HG03565 (cell line): ENCODE data around the gene CDH16.
"Not testable (repeated sequence)": the region's sequence is repeated elsewhere in the genome, so short reads cannot be mapped to it uniquely, and the experiment has no call there.

Experiments
- ATAC-seq: cut with Tn5 transposase; IDR thresholded peaks from one replicate; pipeline ENCODE4 v1.9.1; 2021; ENCODE audit warnings: mild to moderate bottlenecking, moderate library complexity; ENCODE audit not compliant: unreplicated experiment

CDH16 gene, protein sequence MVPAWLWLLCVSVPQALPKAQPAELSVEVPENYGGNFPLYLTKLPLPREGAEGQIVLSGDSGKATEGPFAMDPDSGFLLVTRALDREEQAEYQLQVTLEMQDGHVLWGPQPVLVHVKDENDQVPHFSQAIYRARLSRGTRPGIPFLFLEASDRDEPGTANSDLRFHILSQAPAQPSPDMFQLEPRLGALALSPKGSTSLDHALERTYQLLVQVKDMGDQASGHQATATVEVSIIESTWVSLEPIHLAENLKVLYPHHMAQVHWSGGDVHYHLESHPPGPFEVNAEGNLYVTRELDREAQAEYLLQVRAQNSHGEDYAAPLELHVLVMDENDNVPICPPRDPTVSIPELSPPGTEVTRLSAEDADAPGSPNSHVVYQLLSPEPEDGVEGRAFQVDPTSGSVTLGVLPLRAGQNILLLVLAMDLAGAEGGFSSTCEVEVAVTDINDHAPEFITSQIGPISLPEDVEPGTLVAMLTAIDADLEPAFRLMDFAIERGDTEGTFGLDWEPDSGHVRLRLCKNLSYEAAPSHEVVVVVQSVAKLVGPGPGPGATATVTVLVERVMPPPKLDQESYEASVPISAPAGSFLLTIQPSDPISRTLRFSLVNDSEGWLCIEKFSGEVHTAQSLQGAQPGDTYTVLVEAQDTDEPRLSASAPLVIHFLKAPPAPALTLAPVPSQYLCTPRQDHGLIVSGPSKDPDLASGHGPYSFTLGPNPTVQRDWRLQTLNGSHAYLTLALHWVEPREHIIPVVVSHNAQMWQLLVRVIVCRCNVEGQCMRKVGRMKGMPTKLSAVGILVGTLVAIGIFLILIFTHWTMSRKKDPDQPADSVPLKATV

DNA sequence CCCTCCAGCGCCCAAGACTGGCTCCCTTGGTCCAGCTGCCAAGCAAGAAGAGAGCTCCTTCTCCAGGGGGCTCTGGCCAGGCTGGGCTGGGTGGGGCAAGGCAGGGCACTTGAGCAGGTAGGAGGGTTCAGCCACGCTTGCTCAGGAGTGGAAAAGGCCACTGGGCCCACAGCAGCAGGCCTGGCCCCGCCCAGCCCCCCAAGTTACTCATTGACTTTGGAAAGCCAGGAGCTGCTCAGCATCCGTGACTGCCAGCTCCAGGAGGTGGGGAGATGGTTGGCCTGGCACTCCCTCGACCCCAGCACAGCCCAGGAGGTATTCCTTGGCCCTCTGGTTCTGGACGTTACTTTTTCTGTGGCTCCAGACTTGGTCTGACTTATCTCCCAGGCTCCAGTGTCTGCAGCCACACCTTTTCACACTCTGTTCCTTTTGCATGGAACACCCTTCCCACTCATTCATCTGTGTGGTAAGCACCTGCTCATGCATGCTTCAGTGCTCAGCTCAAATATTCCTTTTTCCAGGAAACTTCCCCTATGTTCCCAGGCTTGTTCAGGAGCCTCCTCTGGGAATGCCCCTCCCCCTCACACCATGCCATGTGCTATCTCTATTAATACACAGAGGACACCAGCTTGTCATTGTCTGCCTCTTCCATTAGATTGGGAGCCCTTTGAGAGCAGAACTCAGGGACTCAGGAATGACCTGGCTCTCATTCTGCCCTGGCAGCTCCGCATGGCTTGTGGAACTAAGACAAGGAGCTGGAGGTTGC is at the start of gene CDH16:
TSS of gene CDH16 (minus strand) at position 83 of the 766 bp plus-strand sequence. CDS start 820 bp downstream, outside the sequence.
- ATAC-seq = no peak

DNA sequence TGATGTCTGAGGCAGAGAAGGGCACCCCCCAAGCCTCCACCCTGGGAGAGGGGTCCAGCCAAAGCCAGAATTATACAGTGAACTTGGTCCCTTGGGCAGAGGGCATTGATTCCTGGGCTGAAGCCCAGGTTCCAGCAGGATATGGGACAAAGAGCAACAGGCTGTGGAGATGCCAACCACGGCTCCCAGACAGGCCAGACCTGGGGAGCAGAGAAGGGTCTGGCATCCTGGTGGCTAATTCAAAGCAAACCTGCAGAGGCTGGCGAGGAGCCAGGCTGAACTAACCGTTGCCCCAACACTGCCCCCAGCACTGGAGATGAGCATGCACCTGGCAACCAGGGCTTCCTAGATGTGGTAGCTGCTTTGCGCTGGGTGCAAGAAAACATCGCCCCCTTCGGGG is 45.4 kb upstream of the CDH16 start:
- ATAC-seq = no peak

DNA sequence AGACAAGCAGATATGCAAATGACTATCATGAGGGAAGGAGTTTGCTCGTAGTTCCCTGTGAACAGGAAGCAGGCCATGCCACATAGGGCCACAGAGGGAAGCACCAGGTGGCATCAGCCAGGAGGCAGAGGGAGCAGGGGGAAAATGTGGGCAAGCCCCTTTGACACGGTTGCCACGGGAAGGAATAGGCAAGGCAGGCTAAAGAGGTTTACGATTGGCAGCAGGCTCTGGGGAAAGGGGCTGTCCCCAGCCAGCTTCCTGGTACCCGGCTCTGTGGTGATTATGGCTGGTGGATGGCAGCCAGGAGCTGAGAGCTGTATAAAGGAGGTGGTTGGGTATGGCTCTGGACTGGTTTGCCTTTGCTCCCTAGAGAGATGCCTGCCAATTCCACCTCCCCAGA is 43.2 kb upstream of the CDH16 start:
- ATAC-seq = no peak

DNA sequence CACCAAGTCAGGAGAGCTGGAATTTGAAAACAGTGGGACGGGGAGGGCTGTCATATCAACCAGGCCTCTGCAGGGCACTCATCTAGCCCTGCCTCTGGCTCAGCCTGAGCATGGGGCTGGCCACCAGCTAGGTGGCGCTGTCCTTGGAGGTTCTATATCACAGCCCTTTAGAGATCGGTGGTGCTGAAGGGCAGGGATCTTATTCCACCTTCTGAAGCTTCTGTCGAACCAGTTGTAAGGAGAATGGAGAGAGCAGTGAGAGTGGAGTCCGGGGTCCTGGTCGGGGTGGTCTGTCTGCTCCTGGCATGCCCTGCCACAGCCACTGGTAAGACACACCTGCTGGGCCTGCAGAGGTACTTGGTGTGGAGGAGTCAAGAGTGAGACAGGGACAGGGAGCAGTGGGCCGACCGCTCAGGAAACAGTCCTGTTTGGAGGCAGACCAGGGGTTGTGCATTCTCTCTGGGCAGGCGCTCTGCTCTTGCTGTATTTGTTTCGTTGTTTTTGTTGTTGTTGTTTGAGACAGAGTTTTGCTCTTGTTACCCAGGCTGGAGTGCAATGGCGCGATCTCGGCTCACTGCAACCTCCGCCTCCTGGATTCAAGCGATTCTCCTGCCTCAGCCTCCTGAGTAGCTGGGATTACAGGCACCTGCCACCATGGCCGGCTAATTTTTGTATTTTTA is 42.5 kb upstream of the CDH16 start, which contains the start of gene CES3:
TSS of gene CES3 (plus strand) at position 202 of the 680 bp plus-strand sequence. CDS start at position 244, 42 bp downstream.
- no peak for ATAC-seq

DNA sequence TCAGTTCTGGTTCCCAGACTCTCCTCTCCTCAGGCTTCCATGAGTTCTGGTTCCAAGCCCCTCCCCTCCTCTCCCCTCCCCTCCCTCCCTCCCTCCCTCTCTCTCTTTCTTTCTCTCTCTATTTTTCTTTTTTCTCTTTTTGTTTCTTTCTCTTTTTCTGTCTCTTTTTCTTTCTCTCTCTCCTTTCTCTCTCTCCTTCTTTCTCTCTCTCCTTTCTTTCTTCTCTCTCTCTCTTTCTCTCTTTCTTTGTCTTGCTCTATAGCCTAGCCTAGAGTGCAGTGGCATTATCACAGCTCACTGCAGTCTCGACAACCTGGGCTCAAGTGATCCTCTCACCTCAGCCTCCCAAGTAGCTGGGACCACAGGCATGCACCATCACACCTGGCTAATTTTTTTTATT is 41.6 kb upstream of the CDH16 start:
- no peak for ATAC-seq

DNA sequence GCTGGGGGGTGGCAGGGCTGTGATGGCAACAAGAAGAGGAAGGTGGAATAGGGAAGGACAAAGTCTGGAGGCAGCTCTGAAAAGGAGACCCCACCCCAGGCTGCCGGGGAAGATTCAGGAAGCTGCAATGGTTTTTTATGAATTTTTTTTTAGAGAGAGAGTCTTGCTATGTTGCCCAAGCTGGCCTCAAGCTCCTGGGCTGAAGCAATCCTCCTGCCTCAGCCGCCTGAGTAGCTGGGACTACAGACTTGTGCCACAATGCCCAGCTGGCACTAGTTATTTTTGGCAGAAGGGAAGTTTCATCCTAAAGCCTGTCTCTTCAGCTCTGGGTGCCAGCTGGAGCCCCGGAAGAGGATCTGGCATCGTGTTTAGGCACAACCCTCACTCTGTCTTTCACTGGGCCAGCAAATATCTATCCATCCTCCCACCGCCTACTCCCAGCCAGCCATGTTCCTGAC is 41.0 kb upstream of the CDH16 start:
- ATAC-seq = no peak

DNA sequence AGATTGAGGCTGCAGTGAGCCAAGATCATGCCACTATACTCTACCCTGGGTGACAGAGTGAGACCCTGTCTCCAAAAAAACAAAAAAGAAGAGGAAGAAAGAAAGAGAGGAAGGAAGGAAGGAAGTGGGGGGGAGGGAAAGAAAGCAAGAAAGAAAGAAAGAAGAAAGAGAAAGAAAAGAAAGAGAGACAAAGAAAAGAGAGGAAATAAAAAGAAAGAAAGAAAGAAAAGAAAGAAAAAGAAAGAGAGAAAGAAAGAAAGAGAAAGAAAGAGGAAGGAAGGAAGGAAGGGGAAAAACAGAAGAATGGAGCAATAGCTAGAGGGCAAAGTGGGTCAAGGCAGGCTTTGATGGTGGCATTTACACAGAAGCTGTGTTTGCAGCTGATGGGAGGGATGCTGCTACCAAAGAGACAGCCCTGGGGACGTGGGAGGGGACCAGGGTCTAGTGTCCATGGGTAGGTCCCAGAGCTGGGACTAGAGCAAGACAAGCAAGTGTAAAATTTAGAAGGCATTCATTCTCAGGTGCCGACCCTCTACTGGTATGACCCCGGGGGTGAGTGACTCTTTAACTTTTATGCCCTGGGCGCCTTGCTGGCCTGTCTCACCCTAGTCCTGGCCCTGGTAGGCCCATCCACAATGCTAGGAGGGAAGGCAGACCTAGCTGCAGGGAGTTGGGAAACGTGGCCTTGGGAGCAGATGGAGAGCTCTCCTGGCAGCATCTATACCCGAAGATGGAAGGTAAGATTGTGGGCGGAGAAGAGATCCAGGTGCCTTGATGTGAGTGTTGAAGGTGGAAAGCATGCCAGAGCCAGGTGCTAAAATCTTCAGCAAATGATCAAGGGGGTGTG is 40.4 kb upstream of the CDH16 start:
- no peak for ATAC-seq

DNA sequence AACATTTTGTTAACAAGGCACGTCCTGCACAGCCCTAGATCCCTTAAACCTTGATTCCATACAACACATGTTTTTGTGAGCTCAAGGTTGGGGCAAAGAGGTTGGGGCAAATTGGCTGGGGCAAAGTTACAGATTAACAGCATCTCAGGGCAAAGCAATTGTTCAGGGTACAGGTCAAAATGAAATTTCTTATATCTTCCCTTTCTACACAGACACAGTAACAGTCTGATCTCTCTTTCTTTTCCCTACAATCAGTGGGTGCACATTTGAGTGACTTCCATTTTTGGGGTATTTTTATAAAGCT is 37.4 kb upstream of the CDH16 start:
- ATAC-seq = not testable (repeated sequence)

DNA sequence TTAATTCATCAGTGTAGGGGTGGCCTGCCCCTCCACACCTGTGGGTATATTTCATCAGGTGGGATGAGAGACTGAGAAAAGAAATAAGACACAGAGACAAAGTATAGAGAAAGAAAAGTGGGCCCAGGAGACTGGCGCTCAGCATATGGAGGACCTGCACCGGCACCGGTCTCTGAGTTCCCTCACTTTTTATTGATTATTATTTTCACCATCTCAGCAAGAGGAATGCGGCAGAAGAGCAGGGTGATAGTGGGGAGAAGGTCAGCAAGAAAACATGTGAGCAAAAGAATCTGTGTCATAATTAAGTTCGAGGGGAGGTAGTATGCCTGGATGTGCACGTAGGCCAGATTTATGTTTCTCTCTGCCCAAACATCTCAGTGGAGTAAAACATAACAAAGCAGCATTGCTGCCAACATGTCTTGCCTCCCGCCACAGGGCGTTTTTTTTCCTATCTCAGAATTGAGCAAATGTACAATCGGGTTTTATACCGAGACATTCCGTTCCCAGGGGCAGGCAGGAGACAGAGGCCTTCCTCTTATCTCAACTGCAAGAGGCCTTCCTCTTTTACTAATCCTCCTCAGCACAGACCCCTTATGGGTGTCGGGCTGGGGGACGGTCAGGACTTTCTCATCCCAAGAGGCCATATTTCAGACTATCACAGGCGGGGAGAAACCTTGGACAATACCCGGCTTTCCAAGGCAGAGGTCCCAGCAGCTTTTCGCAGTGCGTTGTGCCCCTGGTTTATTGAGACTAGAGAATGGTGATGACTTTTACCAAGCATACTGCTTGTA is 36.9 kb upstream of the CDH16 start:
- not testable (repeated sequence) for ATAC-seq

DNA sequence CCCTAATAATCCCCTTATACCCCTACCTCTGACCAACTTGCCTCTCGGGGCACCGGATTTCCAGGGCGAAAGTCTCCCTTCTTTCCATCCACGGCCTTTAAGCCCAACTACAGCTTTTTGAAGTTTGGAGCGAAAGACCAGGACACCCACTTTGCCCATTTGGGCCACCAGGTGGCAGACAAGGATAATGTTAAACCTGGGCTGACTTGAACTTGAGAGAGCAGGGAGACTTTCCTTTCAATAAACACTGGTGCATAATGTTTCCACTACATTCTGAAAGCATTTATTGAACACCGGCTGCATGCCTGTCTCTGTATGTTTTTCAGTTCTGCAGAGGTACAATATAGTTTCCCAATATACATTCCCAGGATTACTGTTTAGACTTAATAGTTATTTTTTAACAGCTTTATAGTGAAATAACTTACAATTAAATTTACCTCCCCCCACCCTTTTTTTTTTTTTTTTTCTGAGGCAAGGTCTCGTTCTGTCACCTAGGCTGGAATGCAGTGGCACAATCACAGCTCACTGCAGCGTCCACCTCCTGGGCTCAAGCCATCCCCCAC is 35.5 kb upstream of the CDH16 start:
- no peak for ATAC-seq

DNA sequence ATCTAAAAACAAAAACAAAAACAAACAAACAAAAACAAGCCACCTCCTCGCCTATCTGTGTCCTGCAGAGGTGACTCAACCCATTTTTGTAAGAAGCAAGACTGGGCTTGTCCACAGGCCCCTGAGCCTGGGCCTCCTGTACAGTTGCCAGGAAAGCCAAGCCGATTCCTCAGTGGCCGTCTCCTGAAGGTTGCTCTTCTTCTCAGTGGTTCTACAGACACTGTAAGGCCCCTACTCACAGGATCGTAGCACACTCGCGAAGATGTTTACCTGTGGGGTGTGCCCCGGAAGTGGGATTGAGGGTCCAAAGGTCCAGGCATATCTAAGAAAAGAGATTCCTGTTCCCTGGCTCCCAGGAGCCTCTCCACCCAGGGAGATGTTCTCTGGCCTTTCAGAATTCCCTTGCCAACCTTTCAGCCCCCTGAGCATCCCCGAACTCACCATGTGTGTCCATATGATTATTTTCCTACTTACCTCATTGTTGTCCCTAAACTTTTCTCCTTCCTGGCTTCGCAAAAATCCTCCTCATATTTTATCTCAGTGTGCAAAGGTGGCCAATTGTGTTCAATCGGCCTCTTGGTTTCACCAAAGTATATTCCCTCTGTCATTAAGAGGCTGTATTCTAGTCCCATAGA is 34.9 kb upstream of the CDH16 start:
- no peak for ATAC-seq

DNA sequence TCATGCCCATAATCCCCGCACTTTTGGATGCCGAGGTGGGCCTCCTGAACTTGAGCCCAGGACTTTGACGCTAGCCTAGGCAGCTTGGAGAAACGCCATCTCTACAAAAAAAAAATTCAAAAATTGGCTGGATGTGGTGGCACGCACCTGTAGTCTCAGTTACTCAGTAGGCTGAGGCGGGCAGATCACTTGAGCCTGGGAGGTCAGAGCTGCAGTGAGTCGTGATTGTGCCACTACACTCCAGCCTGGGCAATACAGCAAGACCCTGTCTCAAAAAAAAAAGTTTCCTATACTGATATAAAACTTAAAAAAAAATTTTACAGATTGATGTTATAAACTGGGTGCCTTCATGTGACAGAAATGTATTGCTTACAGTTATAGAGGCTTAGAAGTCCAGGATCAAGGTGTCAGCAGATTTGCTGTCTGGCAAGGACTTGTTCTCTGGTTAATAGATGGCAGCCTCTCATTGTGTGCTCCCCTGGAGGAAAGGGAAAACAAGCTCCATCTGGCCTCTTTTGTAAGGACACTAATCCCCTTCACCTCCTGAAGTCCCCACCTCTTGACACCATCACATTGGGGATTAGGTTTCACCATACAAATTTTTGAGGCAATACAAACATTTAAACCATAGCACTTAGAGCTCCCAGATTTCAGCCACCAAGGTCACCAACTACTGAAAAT is 33.9 kb upstream of the CDH16 start:
- no peak for ATAC-seq

DNA sequence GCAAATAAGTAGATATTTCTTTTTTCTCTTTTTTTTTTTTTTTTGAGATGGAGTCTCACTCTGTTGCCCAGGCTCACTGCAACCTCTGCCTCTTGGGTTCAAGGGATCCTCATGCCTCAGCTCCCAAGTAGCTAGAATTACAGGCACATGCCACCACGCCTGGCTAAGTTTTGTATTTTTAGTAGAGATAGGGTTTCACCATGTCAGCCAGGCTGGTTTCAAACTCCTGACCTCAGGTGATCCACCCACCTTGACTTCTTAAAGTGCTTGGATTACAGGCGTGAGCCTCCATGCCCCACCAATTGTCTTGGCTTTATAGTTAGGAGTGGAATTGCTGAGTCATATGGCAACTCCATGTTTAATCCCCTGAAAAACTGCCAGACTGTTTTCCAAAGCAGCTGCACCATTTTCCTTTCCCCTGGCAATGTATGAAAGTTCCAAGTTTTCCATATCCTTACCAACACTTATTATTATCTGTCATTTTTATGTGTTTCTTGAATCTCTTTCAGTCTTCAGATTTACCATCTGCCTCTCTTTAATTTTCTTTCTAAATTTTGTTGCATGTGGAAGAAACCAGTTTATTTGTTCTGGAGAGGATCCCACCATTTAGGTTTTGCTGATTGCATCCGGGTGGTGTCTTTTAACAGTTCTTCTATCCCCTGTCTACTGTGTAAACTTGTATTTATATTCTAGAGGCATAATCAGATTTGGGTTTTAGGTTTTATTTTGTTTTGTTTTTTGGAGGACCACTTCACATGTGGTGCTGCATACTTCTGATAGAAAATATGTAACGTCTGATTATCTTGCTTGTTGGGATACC is 32.5 kb upstream of the CDH16 start:
- ATAC-seq = no peak

DNA sequence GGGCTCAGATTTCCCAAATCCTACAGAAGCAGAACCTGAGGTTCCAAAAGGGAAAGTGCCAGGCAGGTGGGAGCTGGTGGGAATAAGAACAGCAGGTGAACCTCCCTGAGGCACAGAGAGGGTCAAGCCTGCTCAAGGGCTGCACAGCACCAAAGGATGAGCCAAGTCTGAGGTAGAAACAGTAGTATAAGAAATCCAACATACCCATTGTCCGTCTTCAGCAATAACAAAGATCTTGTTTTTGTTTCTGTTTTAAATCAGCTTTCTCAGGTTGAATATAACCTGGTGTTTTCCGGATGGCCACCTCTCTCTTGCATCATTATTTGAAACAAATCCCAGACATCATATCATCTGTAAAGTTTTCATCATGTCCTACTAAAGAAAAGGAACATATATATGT is 31.8 kb upstream of the CDH16 start:
- ATAC-seq = no peak

DNA sequence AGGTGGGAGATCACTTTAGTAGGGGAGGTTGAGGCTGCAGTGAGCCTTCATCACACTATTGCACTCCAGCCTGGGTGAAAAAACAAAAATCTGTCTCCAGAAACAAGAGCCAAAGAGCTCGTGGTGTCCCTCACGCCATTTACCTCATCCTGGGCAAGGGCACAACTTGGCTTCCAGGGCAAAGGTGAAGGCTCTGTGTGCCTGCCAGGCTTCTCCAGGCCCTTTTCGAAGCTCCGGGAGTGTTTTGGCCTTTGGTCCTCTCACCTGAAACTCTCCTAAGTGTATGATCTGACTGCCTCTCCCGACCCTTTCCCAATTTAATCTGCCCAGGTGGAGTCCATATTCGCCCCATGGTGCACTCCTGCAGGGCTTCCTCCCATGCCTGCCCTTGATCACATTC is 30.8 kb upstream of the CDH16 start:
- no peak for ATAC-seq

DNA sequence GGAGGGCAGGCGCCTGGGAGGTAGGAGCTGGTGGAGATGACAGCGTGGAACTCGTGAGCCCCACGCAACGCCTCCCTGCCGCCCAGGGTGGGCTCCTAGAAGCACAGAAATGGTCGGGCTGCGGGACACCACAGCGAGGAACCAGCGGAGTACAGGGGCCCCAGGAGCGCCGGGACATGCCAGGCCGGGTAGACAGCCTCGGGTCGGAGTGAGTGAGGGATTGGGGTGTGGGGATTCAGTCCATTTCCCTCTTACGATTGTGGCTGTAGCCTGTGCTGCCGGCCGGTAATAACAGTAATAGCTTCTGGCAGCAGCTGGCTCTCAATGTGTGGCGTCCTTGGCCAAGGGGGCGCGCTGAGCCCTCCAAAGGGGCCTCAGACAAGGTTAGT is 30.1 kb upstream of the CDH16 start:
- ATAC-seq = no peak
